B cell (primary cell): ENCODE results near the gene TMOD1.

Source experiments
- EZH2 ChIP-seq: IDR thresholded peaks from 2 replicates; pipeline ENCODE4 v1.6.1; 2012; ENCODE audit warnings: borderline replicate concordance, low read depth, mild to moderate bottlenecking, moderate library complexity, low read length; ENCODE audit not compliant: insufficient read depth, poor library complexity, severe bottlenecking
- TF ChIP-seq, protein P1 (sequence below): fragments of 200-600 bp; IDR thresholded peaks from one replicate; pipeline ENCODE4 v1.8.0; 2022; ENCODE audit warnings: antibody characterized with exemption, mild to moderate bottlenecking

DNA sequence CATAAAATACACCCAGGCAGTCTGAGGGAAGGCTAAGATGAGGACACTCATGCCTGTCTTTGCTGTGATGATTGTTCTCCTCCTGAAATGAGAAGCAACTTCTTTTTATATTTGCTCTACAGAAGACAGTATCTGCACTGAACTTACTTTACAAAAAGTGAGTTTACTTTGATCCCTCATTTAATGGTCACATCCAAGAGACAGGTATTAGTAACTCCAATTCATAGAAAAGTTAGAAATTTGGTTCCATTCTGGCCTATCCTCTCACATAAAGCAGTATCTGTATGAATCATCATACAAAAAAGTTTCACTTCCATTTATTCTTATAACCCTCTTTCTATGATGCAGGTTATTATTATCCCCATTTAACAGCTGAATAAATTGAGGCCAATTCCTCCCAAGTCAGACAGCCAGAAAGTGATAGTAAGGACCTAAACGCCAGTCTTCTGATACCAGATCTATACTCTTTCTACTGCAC, 116.5 kb downstream of the TMOD1 start:
- no peak for TF ChIP-seq EZH2
- TF ChIP-seq, protein P1, sequence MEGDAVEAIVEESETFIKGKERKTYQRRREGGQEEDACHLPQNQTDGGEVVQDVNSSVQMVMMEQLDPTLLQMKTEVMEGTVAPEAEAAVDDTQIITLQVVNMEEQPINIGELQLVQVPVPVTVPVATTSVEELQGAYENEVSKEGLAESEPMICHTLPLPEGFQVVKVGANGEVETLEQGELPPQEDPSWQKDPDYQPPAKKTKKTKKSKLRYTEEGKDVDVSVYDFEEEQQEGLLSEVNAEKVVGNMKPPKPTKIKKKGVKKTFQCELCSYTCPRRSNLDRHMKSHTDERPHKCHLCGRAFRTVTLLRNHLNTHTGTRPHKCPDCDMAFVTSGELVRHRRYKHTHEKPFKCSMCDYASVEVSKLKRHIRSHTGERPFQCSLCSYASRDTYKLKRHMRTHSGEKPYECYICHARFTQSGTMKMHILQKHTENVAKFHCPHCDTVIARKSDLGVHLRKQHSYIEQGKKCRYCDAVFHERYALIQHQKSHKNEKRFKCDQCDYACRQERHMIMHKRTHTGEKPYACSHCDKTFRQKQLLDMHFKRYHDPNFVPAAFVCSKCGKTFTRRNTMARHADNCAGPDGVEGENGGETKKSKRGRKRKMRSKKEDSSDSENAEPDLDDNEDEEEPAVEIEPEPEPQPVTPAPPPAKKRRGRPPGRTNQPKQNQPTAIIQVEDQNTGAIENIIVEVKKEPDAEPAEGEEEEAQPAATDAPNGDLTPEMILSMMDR, result no peak
